A549 (cell line): ENCODE measurements around the gene RPL18. TPM values are rescaled to one million over a fixed set of nuclear protein-coding genes. Genes with fewer than 3 reads are reported as not detected.

Experiments used
- ATAC-seq, 2 experiments: fragments of 200-7000 bp in 1 of 2; fragments of >200 bp in 1 of 2; cut with Nextera tagmentation in 1 of 2; cut with Tn5 transposase in 1 of 2; 3 replicates each; pipeline versions ENCODE4 v1.8.0 to v1.9.1; 2018 to 2020; ENCODE audit warnings: mild to moderate bottlenecking in 1 of 2, moderate library complexity in 1 of 2
- CTCF ChIA-PET: fragments of 300-600 bp; sonication (Branson Sonifier 250); formaldehyde crosslinking; extraction: SDS; loops from one replicate; lab custom pipeline; 2021; ENCODE audit warnings: antibody characterized with exemption, inconsistent platforms; lab: Yijun Ruan, JAX
- POLR2A ChIA-PET: fragments of 350-600 bp; formaldehyde crosslinking; extraction: SDS; loops from one replicate; lab custom pipeline; 2021; ENCODE audit warnings: antibody characterized with exemption, inconsistent platforms; lab: Yijun Ruan, JAX
- DNase-seq, 2 experiments: peaks; one replicate each; pipeline versions ENCODE4 v3.0.0 to v3.0.0-alpha.2; 2011 to 2016; ENCODE audit warnings: low read depth in 1 of 2, low spot score in 1 of 2
- FAIRE-seq: peaks from 2 replicates; lab custom pipeline; 2011; peaks lifted over from hg19 to GRCh38; lab: Jason Lieb, UNC
- H3K27ac ChIP-seq, 2 experiments: fragments of >200 bp; sonication (Bioruptor Twin); formaldehyde crosslinking; 3 replicates each; pipeline ENCODE4 v1.5.1; 2016 to 2017
- H3K4me1 ChIP-seq: fragments of >200 bp; sonication (Bioruptor Twin); formaldehyde crosslinking; 3 replicates; pipeline ENCODE4 v1.6.1; 2016
- H3K4me2 ChIP-seq: fragments of >200 bp; sonication (Bioruptor Twin); formaldehyde crosslinking; 3 replicates; pipeline ENCODE4 v1.6.1; 2016
- H3K4me3 ChIP-seq: fragments of >200 bp; sonication (Bioruptor Twin); formaldehyde crosslinking; 3 replicates; pipeline ENCODE4 v1.5.1; 2016
- H3K9me3 ChIP-seq: fragments of >200 bp; sonication (Bioruptor Twin); formaldehyde crosslinking; 3 replicates; pipeline ENCODE4 v1.6.1; 2016
- CBX2 ChIP-seq: fragments of 200-600 bp; sonication (generic); IDR thresholded peaks from 2 replicates; pipeline ENCODE4 v1.6.1; 2016; ENCODE audit warnings: low read depth, mild to moderate bottlenecking, borderline replicate concordance
- CBX8 ChIP-seq: fragments of 200-600 bp; sonication (generic); IDR thresholded peaks from 2 replicates; pipeline ENCODE4 v1.6.1; 2016
- CEBPB ChIP-seq, 2 experiments: fragments of >200 bp in 1 of 2; sonication (Bioruptor Twin) in 1 of 2; formaldehyde crosslinking in 1 of 2; IDR thresholded peaks; 2 replicates each; pipeline ENCODE4 v1.6.1; 2012 to 2016
- CHD2 ChIP-seq: fragments of 150-350 bp; IDR thresholded peaks from 2 replicates; pipeline ENCODE4 v1.6.1; 2014; ENCODE audit warnings: low read length; ENCODE audit not compliant: partially characterized antibody
- EP300 ChIP-seq, 2 experiments: fragments of >200 bp; sonication (Bioruptor Twin); formaldehyde crosslinking; IDR thresholded peaks; 2 replicates in 1 of 2; 3 replicates in 1 of 2; pipeline ENCODE4 v1.6.1; 2016 to 2017
- FOSL2 ChIP-seq, 2 experiments: fragments of 450-650 bp in 1 of 2; fragments of >200 bp in 1 of 2; sonication (Bioruptor Twin) in 1 of 2; formaldehyde crosslinking; IDR thresholded peaks; 2 replicates each; pipeline versions ENCODE4 v1.5.0 to v1.6.1; 2016 to 2020; ENCODE audit warnings: mild to moderate bottlenecking in 1 of 2, moderate library complexity in 1 of 2
- HDAC2 ChIP-seq: fragments of 200-600 bp; sonication (generic); IDR thresholded peaks from 2 replicates; pipeline ENCODE4 v1.6.1; 2016
- HEYL ChIP-seq: fragments of 250-450 bp; sonication (Bioruptor Pico); IDR thresholded peaks from 2 replicates; pipeline ENCODE4 v1.8.0; 2021; ENCODE audit warnings: mild to moderate bottlenecking, moderate library complexity
- HOXA7 ChIP-seq: fragments of 250-450 bp; sonication (Bioruptor Pico); IDR thresholded peaks from 2 replicates; pipeline ENCODE4 v1.5.0; 2020; ENCODE audit warnings: mild to moderate bottlenecking, moderate library complexity
- JUNB ChIP-seq: fragments of >200 bp; sonication (Bioruptor Twin); formaldehyde crosslinking; IDR thresholded peaks from 2 replicates; pipeline ENCODE4 v1.6.1; 2016
- KDM5A ChIP-seq: fragments of 200-600 bp; sonication (generic); IDR thresholded peaks from 2 replicates; pipeline ENCODE4 v1.6.1; 2016; ENCODE audit warnings: antibody characterized with exemption, mild to moderate bottlenecking
- MAFK ChIP-seq: fragments of 450-650 bp; IDR thresholded peaks from 2 replicates; pipeline ENCODE4 v1.6.1; 2014; ENCODE audit not compliant: partially characterized antibody
- MAZ ChIP-seq: fragments of 150-350 bp; IDR thresholded peaks from 2 replicates; pipeline ENCODE4 v1.6.1; 2014; ENCODE audit warnings: antibody characterized with exemption, low read depth, low read length, borderline replicate concordance
- MYC ChIP-seq: IDR thresholded peaks from 2 replicates; pipeline ENCODE4 v1.6.1; 2012; ENCODE audit warnings: mild to moderate bottlenecking, inconsistent platforms, low read length, improper control_type of control experiment, borderline replicate concordance
- NPAS2 ChIP-seq: fragments of 250-450 bp; sonication (Bioruptor Pico); IDR thresholded peaks from 2 replicates; pipeline ENCODE4 v1.8.0; 2022; ENCODE audit warnings: mild to moderate bottlenecking, moderate library complexity, borderline replicate concordance
- PHF8 ChIP-seq: fragments of 200-600 bp; sonication (generic); IDR thresholded peaks from 2 replicates; pipeline ENCODE4 v1.6.1; 2016; ENCODE audit warnings: low read depth, mild to moderate bottlenecking, antibody characterized with exemption, moderate library complexity, borderline replicate concordance
- POLR2AphosphoS2 ChIP-seq: conservative IDR thresholded peaks from 2 replicates; pipeline ENCODE4 v1.6.1; 2012; ENCODE audit warnings: low read length, improper control_type of control experiment, inconsistent platforms
- RAD21 ChIP-seq, 2 experiments: fragments of >200 bp in 1 of 2; sonication (Bioruptor Twin) in 1 of 2; formaldehyde crosslinking in 1 of 2; IDR thresholded peaks in 1 of 2; conservative IDR thresholded peaks in 1 of 2; 2 replicates in 1 of 2; 3 replicates in 1 of 2; pipeline ENCODE4 v1.6.1; 2012 to 2018; ENCODE audit warnings: inconsistent platforms in 1 of 2
- RARB ChIP-seq: fragments of 250-450 bp; sonication (Bioruptor Pico); IDR thresholded peaks from 2 replicates; pipeline ENCODE4 v1.8.0; 2021; ENCODE audit warnings: mild to moderate bottlenecking, moderate library complexity
- RFX5 ChIP-seq: fragments of 450-650 bp; IDR thresholded peaks from 2 replicates; pipeline ENCODE4 v1.7.1; 2014; ENCODE audit warnings: antibody characterized with exemption, mild to moderate bottlenecking, moderate library complexity
- TFCP2L1 ChIP-seq: fragments of 250-450 bp; sonication (Bioruptor Pico); IDR thresholded peaks from 2 replicates; pipeline ENCODE4 v1.5.0; 2021; ENCODE audit warnings: mild to moderate bottlenecking
- TP53 ChIP-seq: fragments of 250-450 bp; sonication (Bioruptor Pico); IDR thresholded peaks from 2 replicates; pipeline ENCODE4 v1.5.0; 2021; ENCODE audit warnings: mild to moderate bottlenecking, moderate library complexity
- ZC3H11A ChIP-seq: fragments of 450-650 bp; IDR thresholded peaks from 2 replicates; pipeline ENCODE4 v1.6.1; 2014; ENCODE audit warnings: antibody characterized with exemption, mild to moderate bottlenecking
- WGBS: methylation state at CpG from one replicate; pipeline ENCODE4 v1.1.6; 2017; ENCODE audit errors: missing lambda C conversion rate; 5-methylcytosine and 5-hydroxymethylcytosine counted together
- polyA plus RNA-seq, 4 experiments: library from polyadenylated mRNA; depleted of rRNA in 3 of 4; stranded (reverse); fragments of >200 nt; fragmentation: RNase III in 1 of 4; extraction: RNeasy Plus Mini Kit Qiagen cat#74134 plus additional on column Dnase treatment in 1 of 4; gene quantifications; 2 replicates in 3 of 4; 3 replicates in 1 of 4; pipeline ENCODE4 v1.2.3, GENCODE V29; 2011 to 2017
- TF ChIP-seq, protein P1 (sequence below): fragments of >200 bp; sonication (Bioruptor Twin); formaldehyde crosslinking; IDR thresholded peaks from 3 replicates; pipeline ENCODE4 v1.6.1; 2016
- TF ChIP-seq, protein P2 (sequence below): fragments of >200 bp; sonication (Bioruptor Twin); formaldehyde crosslinking; IDR thresholded peaks from 3 replicates; pipeline ENCODE4 v1.5.1; 2016
- TF ChIP-seq, protein P3 (sequence below): fragments of >200 bp; sonication (Bioruptor Twin); formaldehyde crosslinking; IDR thresholded peaks from 2 replicates; pipeline ENCODE4 v1.6.1; 2016
- TF ChIP-seq, protein P4 (sequence below): IDR thresholded peaks from 2 replicates; pipeline ENCODE4 v1.6.1; 2012

RPL18 gene
- polyA plus RNA-seq, 2 of the 4 experiments (the other 2 are of a cell fraction) = 1,780 to 2,696 TPM

DNA sequence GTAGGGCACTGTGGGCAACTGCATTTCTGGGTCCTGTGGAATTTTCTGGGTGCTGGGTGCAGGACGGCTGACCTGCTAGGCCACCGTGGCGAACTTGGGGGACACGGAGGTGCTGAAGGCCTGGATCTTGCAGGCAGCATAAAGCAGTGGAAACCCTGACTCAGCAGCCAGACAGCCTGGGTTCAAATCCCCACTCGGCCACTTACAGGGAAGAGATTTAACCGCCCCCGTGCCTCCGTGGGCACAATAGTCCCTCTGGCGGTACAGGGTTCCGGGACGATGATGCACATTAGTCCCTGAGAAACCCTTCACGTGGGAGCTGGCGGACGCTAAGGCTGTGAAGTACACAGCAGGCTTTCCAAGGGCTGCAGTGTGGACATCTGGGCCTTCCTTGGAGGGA, 7.1 kb downstream of the RPL18 start:
- WGBS = 92% methylated on average over 14 of the region's 14 CpGs
- no peak for FAIRE-seq
- ATAC-seq = no peak

DNA sequence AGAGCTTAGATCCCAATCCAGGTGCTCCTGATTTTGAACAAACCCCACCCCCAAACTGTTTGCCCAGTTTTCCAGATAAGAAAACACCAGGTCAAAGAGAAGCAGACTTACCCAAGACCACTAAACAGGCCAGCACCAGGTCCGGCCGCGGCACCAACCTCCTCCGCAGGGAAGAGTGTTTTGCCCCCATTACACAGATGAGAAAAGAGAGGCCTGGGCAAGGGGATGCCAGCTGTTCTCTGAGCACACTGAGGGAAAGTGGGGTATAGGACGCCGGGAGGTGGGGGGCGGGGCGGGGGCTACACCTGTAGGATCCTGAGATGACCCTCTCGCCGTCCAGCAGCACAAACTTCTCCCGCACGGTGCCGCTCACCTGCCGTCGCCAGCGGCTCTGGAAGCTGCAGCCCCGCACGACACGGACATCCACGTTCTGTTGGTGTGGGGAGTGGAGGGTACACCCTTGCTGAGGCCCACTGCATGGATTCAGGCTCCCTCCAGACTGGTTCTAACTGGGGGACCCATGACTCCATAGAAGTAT, 9.3 kb downstream of the RPL18 start:
- no peak for DNase-seq
- no peak for FAIRE-seq
- H3K9me3 ChIP-seq = no peaks in the 10 kb centered on the region
- peak overlapping the region in 1 of 2 experiments; percentile 78; a peak in 2 of 6 replicates for H3K27ac ChIP-seq
- 96% methylated on average over 16 of the region's 20 CpGs for WGBS
- CTCF ChIA-PET = interaction anchor here (0.7 to 18.9 kb wide), 40 partner anchors 9 to 647 kb away, joined by 3 to 396 read pairs (median 5); partner anchors contain the start of genes GRIN2D, GRWD1, KDELR1 and RPL18
- no peak overlapping the region for H3K4me3 ChIP-seq
- no peak for ATAC-seq
- peaks cover 10% of the 10 kb centered on the region for H3K4me1 ChIP-seq
- POLR2A ChIA-PET = interaction anchor here (1.2 to 4.0 kb wide), 3 partner anchors 8 to 246 kb away, joined by 6 to 70 read pairs (median 12); partner anchors contain the start of genes RPL18, SPHK2 and TMEM143
- H3K4me2 ChIP-seq = no peak overlapping the region; the same call in 2 of the 3 replicates
- TF ChIP-seq, protein P1, sequence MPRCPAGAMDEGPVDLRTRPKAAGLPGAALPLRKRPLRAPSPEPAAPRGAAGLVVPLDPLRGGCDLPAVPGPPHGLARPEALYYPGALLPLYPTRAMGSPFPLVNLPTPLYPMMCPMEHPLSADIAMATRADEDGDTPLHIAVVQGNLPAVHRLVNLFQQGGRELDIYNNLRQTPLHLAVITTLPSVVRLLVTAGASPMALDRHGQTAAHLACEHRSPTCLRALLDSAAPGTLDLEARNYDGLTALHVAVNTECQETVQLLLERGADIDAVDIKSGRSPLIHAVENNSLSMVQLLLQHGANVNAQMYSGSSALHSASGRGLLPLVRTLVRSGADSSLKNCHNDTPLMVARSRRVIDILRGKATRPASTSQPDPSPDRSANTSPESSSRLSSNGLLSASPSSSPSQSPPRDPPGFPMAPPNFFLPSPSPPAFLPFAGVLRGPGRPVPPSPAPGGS = no peak
- TF ChIP-seq CHD2 = no peak
- no peak for TF ChIP-seq FOSL2 (IDR thresholded peaks at IDR 0.05)
- TF ChIP-seq FOSL2 (CRISPR knock-in tag; IDR thresholded peaks at IDR 0.05) = no peak
- TF ChIP-seq POLR2AphosphoS2 = no peak
- no peak for TF ChIP-seq NPAS2 (CRISPR knock-in tag)
- no peak for TF ChIP-seq HOXA7 (CRISPR knock-in tag)
- no peak for TF ChIP-seq CBX8
- TF ChIP-seq KDM5A = no peak

More for the DNA sequence above, 7.1 kb downstream of the RPL18 start:
- H3K9me3 ChIP-seq = no peaks in the 10 kb centered on the region
- DNase-seq = no peak
- ChIA-PET POLR2A (no interaction called here), CTCF (interaction anchor here (1.4 to 18.9 kb wide), 4 partner anchors 10 to 123 kb away, joined by 3 to 396 read pairs (median 44); no protein-coding TSS in a partner anchor)
- peaks cover 32% of the 10 kb centered on the region for H3K4me1 ChIP-seq
- TF ChIP-seq CBX2 (no peak), MAFK (peak; percentile 82)
- H3K4me3 ChIP-seq = no peak overlapping the region
- H3K27ac ChIP-seq = no peak overlapping the region
- no peak overlapping the region for H3K4me2 ChIP-seq

DNA sequence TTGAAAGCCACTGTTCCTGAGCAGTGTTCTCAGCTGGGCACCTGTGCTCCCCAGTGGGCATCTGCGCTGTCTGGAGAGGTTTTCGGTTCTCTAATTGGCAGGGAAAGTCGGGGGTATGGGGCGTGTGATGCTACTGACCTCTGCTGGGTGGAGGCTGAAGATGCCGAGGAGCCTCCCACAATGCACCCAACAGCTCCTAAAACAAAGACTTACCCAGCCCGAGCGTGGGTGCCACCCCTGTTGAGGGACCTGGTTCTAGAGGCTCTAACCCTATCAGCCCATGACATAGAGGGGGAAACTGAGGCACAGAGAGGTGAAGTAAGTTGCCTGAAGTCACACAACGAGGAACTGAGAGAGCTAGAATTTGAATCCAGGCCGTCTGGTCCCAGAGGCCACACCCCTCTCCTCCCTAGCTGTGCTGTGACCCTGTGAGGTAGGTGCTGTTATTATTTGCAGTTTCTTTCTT, 10.1 kb downstream of the RPL18 start:
- FAIRE-seq (peak; percentile 39), DNase-seq (peak; percentile 83 to 88), ATAC-seq (peak; percentile 75 to 82)
- Histone ChIP-seq H3K9me3 (no peaks in the 10 kb centered on the region), H3K4me2 (peak overlapping the region; percentile 70), H3K4me1 (peaks cover 5% of the 10 kb centered on the region; the same call in 1 of the 3 replicates), H3K27ac (peak overlapping the region; percentile 65 to 78), H3K4me3 (no peak overlapping the region)
- whole genome bisulfite sequencing = 2% methylated on average over 9 of the region's 9 CpGs
- ChIA-PET POLR2A (interaction anchor here (0.7 to 4.0 kb wide), 5 partner anchors 9 to 245 kb away, joined by 4 to 70 read pairs (median 7); partner anchors contain the start of genes RPL18, SPHK2 and TMEM143), CTCF (interaction anchor here (0.6 to 18.9 kb wide), 52 partner anchors 9 to 344 kb away, joined by 3 to 396 read pairs (median 5); partner anchors contain the start of genes GRIN2D, GRWD1, KDELR1 and RPL18)
- TF ChIP-seq RARB (CRISPR knock-in tag) (no peak), TP53 (no peak), TFCP2L1 (CRISPR knock-in tag) (no peak), JUNB (no peak), CBX8 (no peak), EP300 (IDR thresholded peaks at IDR 0.05) (no peak), MYC (no peak), CEBPB (IDR thresholded peaks at IDR 0.05) (no peak), RFX5 (no peak), CHD2 (no peak), KDM5A (no peak), RAD21 (conservative IDR thresholded peaks at IDR 0.05 in 1 of 2, IDR thresholded peaks at IDR 0.05 in 1 of 2) (peak; percentile 94 to 98), ZC3H11A (no peak), HOXA7 (CRISPR knock-in tag) (no peak), HEYL (CRISPR knock-in tag) (no peak), MAZ (no peak), PHF8 (no peak), HDAC2 (no peak)
- TF ChIP-seq, protein P1 = no peak
- TF ChIP-seq, protein P2, sequence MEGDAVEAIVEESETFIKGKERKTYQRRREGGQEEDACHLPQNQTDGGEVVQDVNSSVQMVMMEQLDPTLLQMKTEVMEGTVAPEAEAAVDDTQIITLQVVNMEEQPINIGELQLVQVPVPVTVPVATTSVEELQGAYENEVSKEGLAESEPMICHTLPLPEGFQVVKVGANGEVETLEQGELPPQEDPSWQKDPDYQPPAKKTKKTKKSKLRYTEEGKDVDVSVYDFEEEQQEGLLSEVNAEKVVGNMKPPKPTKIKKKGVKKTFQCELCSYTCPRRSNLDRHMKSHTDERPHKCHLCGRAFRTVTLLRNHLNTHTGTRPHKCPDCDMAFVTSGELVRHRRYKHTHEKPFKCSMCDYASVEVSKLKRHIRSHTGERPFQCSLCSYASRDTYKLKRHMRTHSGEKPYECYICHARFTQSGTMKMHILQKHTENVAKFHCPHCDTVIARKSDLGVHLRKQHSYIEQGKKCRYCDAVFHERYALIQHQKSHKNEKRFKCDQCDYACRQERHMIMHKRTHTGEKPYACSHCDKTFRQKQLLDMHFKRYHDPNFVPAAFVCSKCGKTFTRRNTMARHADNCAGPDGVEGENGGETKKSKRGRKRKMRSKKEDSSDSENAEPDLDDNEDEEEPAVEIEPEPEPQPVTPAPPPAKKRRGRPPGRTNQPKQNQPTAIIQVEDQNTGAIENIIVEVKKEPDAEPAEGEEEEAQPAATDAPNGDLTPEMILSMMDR = peak; percentile 92
- TF ChIP-seq, protein P3, sequence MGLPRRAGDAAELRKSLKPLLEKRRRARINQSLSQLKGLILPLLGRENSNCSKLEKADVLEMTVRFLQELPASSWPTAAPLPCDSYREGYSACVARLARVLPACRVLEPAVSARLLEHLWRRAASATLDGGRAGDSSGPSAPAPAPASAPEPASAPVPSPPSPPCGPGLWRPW = no peak
- TF ChIP-seq, protein P4, sequence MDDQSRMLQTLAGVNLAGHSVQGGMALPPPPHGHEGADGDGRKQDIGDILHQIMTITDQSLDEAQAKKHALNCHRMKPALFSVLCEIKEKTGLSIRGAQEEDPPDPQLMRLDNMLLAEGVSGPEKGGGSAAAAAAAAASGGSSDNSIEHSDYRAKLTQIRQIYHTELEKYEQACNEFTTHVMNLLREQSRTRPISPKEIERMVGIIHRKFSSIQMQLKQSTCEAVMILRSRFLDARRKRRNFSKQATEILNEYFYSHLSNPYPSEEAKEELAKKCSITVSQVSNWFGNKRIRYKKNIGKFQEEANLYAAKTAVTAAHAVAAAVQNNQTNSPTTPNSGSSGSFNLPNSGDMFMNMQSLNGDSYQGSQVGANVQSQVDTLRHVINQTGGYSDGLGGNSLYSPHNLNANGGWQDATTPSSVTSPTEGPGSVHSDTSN = no peak
